K562 (cell line): ENCODE results near the gene PPP2R5A. TPM values are rescaled to one million over a fixed set of nuclear protein-coding genes. Genes with fewer than 3 reads are reported as not detected.

ENCODE experiments used
- CREM ChIP-seq: IDR thresholded peaks from 2 replicates; pipeline ENCODE4 v1.6.1; 2014; ENCODE audit warnings: antibody characterized with exemption, low read depth
- GABPB2 ChIP-seq: fragments of 250-450 bp; sonication (Bioruptor Pico); conservative IDR thresholded peaks from 2 replicates; pipeline ENCODE4 v1.5.1; 2021; ENCODE audit warnings: mild to moderate bottlenecking
- HNRNPK ChIP-seq: fragments of 200-400 bp; formaldehyde crosslinking; IDR thresholded peaks from one replicate; pipeline ENCODE4 v1.6.1; 2018; ENCODE audit warnings: mild to moderate bottlenecking, low read depth, low read length; ENCODE audit not compliant: poor library complexity, severe bottlenecking
- polyA plus RNA-seq, 8 experiments: library from polyadenylated mRNA; depleted of rRNA in 4 of 8; stranded (reverse) in 5 of 8; unstranded in 3 of 8; fragments of >200 nt; fragmentation: Nextera tagmentation in 2 of 8; fragmentation: Illumina TruSeq in 1 of 8; extraction: Ambion mirVana in 2 of 8; extraction: Trizol in 1 of 8; gene quantifications; 2 replicates each; pipeline versions ENCODE4 v1.2.1 to v1.2.3, GENCODE V29; 2011 to 2014; ENCODE audit warnings: inconsistent platforms in 1 of 8, missing spikeins in 1 of 8
- total RNA-seq, 7 experiments: library from RNA; depleted of rRNA in 6 of 7; stranded (reverse); fragments of >200 nt in 6 of 7; fragmentation: Illumina TruSeq in 2 of 7; extraction: Trizol in 2 of 7; gene quantifications; 2 replicates each; pipeline versions ENCODE4 v1.2.1 to v1.2.3, GENCODE V29; 2011 to 2021; ENCODE audit warnings: low replicate concordance in 1 of 7
- TF ChIP-seq, protein P1 (sequence below): fragments of 450-650 bp; IDR thresholded peaks from 2 replicates; pipeline ENCODE4 v1.6.1; 2018; ENCODE audit not compliant: partially characterized antibody
- TF ChIP-seq, protein P2 (sequence below): sonication (generic); formaldehyde crosslinking; IDR thresholded peaks from 2 replicates; pipeline ENCODE4 v1.8.1; 2023; ENCODE audit warnings: mild to moderate bottlenecking, missing genetic modification reagents
- TF ChIP-seq, protein P3 (sequence below): fragments of 250-450 bp; sonication (Bioruptor Pico); IDR thresholded peaks from 2 replicates; pipeline ENCODE4 v1.8.0; 2022; ENCODE audit warnings: inconsistent platforms
- TF ChIP-seq, protein P4 (sequence below): sonication (generic); formaldehyde crosslinking; IDR thresholded peaks from 2 replicates; pipeline ENCODE4 v1.8.1; 2023; ENCODE audit warnings: mild to moderate bottlenecking, missing genetic modification reagents

Gene PPP2R5A
- total and polyA plus RNA-seq, 9 of the 15 experiments (the other 6 are each of a cell fraction or from before 2014, with no cell fraction given), result 26.9 to 106 (median 64.3) TPM

DNA sequence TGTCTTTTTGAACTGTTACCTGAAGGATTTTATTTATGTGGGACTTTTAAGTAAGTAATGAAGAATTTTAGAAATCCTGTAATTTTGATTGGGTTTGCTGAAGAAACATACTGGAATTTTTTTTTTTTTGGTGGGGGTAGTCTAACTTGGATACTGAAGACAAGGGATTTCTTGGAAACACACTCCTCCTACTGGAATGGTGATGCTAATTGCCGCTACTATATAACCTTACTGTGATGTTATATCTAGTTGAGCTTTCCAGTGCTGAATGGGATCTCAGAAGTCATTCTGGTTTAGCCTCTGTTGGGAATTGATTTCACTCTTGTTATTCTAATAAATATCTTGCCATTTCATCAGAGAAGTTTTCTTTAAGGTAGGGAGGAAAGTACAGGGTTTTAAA lies 8.4 kb downstream of the PPP2R5A start (continued):
- TF ChIP-seq, protein P1, sequence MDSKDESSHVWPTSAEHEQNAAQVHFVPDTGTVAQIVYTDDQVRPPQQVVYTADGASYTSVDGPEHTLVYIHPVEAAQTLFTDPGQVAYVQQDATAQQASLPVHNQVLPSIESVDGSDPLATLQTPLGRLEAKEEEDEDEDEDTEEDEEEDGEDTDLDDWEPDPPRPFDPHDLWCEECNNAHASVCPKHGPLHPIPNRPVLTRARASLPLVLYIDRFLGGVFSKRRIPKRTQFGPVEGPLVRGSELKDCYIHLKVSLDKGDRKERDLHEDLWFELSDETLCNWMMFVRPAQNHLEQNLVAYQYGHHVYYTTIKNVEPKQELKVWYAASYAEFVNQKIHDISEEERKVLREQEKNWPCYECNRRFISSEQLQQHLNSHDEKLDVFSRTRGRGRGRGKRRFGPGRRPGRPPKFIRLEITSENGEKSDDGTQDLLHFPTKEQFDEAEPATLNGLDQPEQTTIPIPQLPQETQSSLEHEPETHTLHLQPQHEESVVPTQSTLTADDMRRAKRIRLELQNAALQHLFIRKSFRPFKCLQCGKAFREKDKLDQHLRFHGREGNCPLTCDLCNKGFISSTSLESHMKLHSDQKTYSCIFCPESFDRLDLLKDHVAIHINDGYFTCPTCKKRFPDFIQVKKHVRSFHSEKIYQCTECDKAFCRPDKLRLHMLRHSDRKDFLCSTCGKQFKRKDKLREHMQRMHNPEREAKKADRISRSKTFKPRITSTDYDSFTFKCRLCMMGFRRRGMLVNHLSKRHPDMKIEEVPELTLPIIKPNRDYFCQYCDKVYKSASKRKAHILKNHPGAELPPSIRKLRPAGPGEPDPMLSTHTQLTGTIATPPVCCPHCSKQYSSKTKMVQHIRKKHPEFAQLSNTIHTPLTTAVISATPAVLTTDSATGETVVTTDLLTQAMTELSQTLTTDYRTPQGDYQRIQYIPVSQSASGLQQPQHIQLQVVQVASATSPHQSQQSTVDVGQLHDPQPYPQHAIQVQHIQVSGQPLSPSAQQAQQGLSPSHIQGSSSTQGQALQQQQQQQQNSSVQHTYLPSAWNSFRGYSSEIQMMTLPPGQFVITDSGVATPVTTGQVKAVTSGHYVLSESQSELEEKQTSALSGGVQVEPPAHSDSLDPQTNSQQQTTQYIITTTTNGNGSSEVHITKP, result no peak
- TF ChIP-seq, protein P2, sequence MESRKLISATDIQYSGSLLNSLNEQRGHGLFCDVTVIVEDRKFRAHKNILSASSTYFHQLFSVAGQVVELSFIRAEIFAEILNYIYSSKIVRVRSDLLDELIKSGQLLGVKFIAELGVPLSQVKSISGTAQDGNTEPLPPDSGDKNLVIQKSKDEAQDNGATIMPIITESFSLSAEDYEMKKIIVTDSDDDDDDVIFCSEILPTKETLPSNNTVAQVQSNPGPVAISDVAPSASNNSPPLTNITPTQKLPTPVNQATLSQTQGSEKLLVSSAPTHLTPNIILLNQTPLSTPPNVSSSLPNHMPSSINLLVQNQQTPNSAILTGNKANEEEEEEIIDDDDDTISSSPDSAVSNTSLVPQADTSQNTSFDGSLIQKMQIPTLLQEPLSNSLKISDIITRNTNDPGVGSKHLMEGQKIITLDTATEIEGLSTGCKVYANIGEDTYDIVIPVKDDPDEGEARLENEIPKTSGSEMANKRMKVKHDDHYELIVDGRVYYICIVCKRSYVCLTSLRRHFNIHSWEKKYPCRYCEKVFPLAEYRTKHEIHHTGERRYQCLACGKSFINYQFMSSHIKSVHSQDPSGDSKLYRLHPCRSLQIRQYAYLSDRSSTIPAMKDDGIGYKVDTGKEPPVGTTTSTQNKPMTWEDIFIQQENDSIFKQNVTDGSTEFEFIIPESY (CRISPR knock-in tag), result 0 out of 2 replicates have a peak, but pooled peaks have one; percentile 29
- TF ChIP-seq CREM, result 0 out of 2 replicates have a peak, but pooled peaks have one; percentile 6
- TF ChIP-seq, protein P3, sequence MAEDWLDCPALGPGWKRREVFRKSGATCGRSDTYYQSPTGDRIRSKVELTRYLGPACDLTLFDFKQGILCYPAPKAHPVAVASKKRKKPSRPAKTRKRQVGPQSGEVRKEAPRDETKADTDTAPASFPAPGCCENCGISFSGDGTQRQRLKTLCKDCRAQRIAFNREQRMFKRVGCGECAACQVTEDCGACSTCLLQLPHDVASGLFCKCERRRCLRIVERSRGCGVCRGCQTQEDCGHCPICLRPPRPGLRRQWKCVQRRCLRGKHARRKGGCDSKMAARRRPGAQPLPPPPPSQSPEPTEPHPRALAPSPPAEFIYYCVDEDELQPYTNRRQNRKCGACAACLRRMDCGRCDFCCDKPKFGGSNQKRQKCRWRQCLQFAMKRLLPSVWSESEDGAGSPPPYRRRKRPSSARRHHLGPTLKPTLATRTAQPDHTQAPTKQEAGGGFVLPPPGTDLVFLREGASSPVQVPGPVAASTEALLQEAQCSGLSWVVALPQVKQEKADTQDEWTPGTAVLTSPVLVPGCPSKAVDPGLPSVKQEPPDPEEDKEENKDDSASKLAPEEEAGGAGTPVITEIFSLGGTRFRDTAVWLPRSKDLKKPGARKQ (CRISPR knock-in tag), result no peak
- TF ChIP-seq, protein P4, sequence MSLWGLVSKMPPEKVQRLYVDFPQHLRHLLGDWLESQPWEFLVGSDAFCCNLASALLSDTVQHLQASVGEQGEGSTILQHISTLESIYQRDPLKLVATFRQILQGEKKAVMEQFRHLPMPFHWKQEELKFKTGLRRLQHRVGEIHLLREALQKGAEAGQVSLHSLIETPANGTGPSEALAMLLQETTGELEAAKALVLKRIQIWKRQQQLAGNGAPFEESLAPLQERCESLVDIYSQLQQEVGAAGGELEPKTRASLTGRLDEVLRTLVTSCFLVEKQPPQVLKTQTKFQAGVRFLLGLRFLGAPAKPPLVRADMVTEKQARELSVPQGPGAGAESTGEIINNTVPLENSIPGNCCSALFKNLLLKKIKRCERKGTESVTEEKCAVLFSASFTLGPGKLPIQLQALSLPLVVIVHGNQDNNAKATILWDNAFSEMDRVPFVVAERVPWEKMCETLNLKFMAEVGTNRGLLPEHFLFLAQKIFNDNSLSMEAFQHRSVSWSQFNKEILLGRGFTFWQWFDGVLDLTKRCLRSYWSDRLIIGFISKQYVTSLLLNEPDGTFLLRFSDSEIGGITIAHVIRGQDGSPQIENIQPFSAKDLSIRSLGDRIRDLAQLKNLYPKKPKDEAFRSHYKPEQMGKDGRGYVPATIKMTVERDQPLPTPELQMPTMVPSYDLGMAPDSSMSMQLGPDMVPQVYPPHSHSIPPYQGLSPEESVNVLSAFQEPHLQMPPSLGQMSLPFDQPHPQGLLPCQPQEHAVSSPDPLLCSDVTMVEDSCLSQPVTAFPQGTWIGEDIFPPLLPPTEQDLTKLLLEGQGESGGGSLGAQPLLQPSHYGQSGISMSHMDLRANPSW (CRISPR knock-in tag), result no peak
- no peak for TF ChIP-seq GABPB2 (CRISPR knock-in tag)
- no peak for TF ChIP-seq HNRNPK
